SK-N-SH (cell line): ENCODE measurements around the gene CALML4. TPM values are rescaled to one million over a fixed set of nuclear protein-coding genes. Genes with fewer than 3 reads are reported as not detected.

Source experiments
- CTCF ChIA-PET: fragments of 300-600, 350-600 bp; formaldehyde crosslinking; extraction: SDS; loops from one replicate; lab custom pipeline; 2021; lab: Yijun Ruan, JAX
- POLR2A ChIA-PET: fragments of 350-600 bp; sonication (Branson Sonifier 250); formaldehyde crosslinking; extraction: SDS; loops from one replicate; lab custom pipeline; 2020; ENCODE audit warnings: antibody characterized with exemption, inconsistent platforms; lab: Yijun Ruan, JAX
- DNase-seq: peaks from one replicate; pipeline ENCODE4 v3.0.0; 2012
- H2AFZ ChIP-seq: fragments of 200-600 bp; sonication (generic); 2 replicates; pipeline ENCODE4 v1.8.1; 2016; ENCODE audit warnings: antibody characterized with exemption, mild to moderate bottlenecking, low read depth
- H3F3A ChIP-seq: fragments of 200-600 bp; sonication (generic); replicated peaks from 2 replicates; pipeline ENCODE3; 2016; ENCODE audit warnings: antibody characterized with exemption, mild to moderate bottlenecking; ENCODE audit not compliant: insufficient read depth
- H3K27ac ChIP-seq, 2 experiments: fragments of 200-500 bp in 1 of 2; fragments of 200-600 bp in 1 of 2; sonication (Bioruptor generic) in 1 of 2; sonication (generic), shearing (Covaris generic) in 1 of 2; 2 replicates each; pipeline versions ENCODE4 v1.5.1 to v1.6.1; 2014 to 2016; ENCODE audit warnings: low read depth in 2 of 2, inconsistent platforms in 1 of 2, low read length in 1 of 2, mild to moderate bottlenecking in 1 of 2, mixed read lengths in 1 of 2
- H3K27me3 ChIP-seq: fragments of 200-600 bp; sonication (generic), shearing (Covaris generic); 2 replicates; pipeline ENCODE4 v1.6.1; 2016; ENCODE audit warnings: mixed run types; ENCODE audit not compliant: insufficient read depth
- H3K36me3 ChIP-seq, 2 experiments: fragments of 200-500 bp in 1 of 2; fragments of 200-600 bp in 1 of 2; sonication (Bioruptor generic) in 1 of 2; sonication (generic) in 1 of 2; replicated peaks in 1 of 2; 2 replicates each; pipeline versions ENCODE3 to v1.5.1; 2014 to 2016; ENCODE audit warnings: low read length in 1 of 2, mild to moderate bottlenecking in 1 of 2; ENCODE audit not compliant: insufficient read depth in 2 of 2, control insufficient read depth in 1 of 2
- H3K4me1 ChIP-seq, 2 experiments: fragments of 200-500 bp in 1 of 2; fragments of 200-600 bp in 1 of 2; sonication (Bioruptor generic) in 1 of 2; sonication (generic), shearing (Covaris generic) in 1 of 2; 2 replicates each; pipeline versions ENCODE4 v1.5.1 to v1.6.1; 2014 to 2016; ENCODE audit warnings: low read depth in 1 of 2, low read length in 1 of 2, mixed run types in 1 of 2; ENCODE audit not compliant: insufficient read depth in 2 of 2, control insufficient read depth in 1 of 2
- H3K4me2 ChIP-seq: fragments of 200-600 bp; sonication (generic), shearing (Covaris generic); 2 replicates; pipeline ENCODE4 v1.6.1; 2017; ENCODE audit warnings: mixed run types
- H3K4me3 ChIP-seq, 2 experiments: fragments of 200-500 bp in 1 of 2; fragments of 200-600 bp in 1 of 2; sonication (Bioruptor generic) in 1 of 2; sonication (generic), shearing (Covaris generic) in 1 of 2; 2 replicates each; pipeline versions ENCODE4 v1.5.1 to v1.8.1; 2014 to 2016; ENCODE audit warnings: low read depth in 2 of 2, inconsistent platforms in 1 of 2, low read length in 1 of 2, mild to moderate bottlenecking in 1 of 2, mixed read lengths in 1 of 2, moderate library complexity in 1 of 2
- H3K79me2 ChIP-seq: fragments of 200-600 bp; sonication (generic); 2 replicates; pipeline ENCODE4 v1.8.1; 2017; ENCODE audit warnings: mild to moderate bottlenecking; ENCODE audit not compliant: insufficient read depth
- H3K9ac ChIP-seq: fragments of 200-600 bp; sonication (generic); 2 replicates; pipeline ENCODE4 v1.6.1; 2017; ENCODE audit warnings: mixed run types
- H3K9me2 ChIP-seq: fragments of 200-600 bp; sonication (generic); 2 replicates; pipeline ENCODE4 v1.6.1; 2017; ENCODE audit warnings: mixed run types
- H3K9me3 ChIP-seq: fragments of 200-600 bp; sonication (generic); 2 replicates; pipeline ENCODE4 v1.6.1; 2017; ENCODE audit warnings: mixed run types, mild to moderate bottlenecking, moderate library complexity
- H4K20me1 ChIP-seq: fragments of 200-600 bp; sonication (generic); 2 replicates; pipeline ENCODE4 v1.6.1; 2017; ENCODE audit warnings: mild to moderate bottlenecking, mixed run types; ENCODE audit not compliant: insufficient read depth
- CHD2 ChIP-seq: fragments of 150-350 bp; IDR thresholded peaks from 2 replicates; pipeline ENCODE4 v1.6.1; 2018; ENCODE audit warnings: low read length; ENCODE audit not compliant: partially characterized antibody
- EP300 ChIP-seq, 2 experiments: IDR thresholded peaks; 2 replicates each; pipeline versions ENCODE4 v1.4.0 to v1.6.1; 2012; ENCODE audit warnings: borderline replicate concordance in 1 of 2, low read depth in 1 of 2, low read length in 1 of 2
- EZH2phosphoT487 ChIP-seq: fragments of 200-600 bp; sonication (generic); IDR thresholded peaks from 2 replicates; pipeline ENCODE4 v1.6.1; 2017; ENCODE audit warnings: low read depth, mixed run types, mild to moderate bottlenecking, antibody characterized with exemption, moderate library complexity, borderline replicate concordance
- FOSL2 ChIP-seq: IDR thresholded peaks from 2 replicates; pipeline ENCODE4 v1.4.0; 2012; ENCODE audit warnings: low read depth, mild to moderate bottlenecking, moderate library complexity, borderline replicate concordance
- FOXM1 ChIP-seq: IDR thresholded peaks from 2 replicates; pipeline ENCODE4 v1.4.0; 2012; ENCODE audit warnings: low read depth, mild to moderate bottlenecking
- MEF2A ChIP-seq: IDR thresholded peaks from 2 replicates; pipeline ENCODE4 v1.4.0; 2012; ENCODE audit warnings: low read depth, borderline replicate concordance
- MXI1 ChIP-seq: IDR thresholded peaks from 2 replicates; pipeline ENCODE4 v1.6.1; 2012; ENCODE audit warnings: mild to moderate bottlenecking, low read depth, low read length, improper control_type of control experiment
- POLR2AphosphoS5 ChIP-seq: IDR thresholded peaks from 2 replicates; pipeline ENCODE4 v1.6.1; 2012; ENCODE audit warnings: low read depth, low read length
- RAD21 ChIP-seq: IDR thresholded peaks from 2 replicates; pipeline ENCODE4 v1.6.1; 2012; ENCODE audit warnings: mild to moderate bottlenecking, low read length
- RFX5 ChIP-seq: IDR thresholded peaks from 2 replicates; pipeline ENCODE4 v1.6.1; 2012; ENCODE audit warnings: mild to moderate bottlenecking, improper control_type of control experiment, low read length
- RXRA ChIP-seq: IDR thresholded peaks from 2 replicates; pipeline ENCODE4 v1.4.0; 2012; ENCODE audit warnings: low read depth, mild to moderate bottlenecking, borderline replicate concordance
- TAF1 ChIP-seq: IDR thresholded peaks from 2 replicates; pipeline ENCODE4 v1.6.1; 2012; ENCODE audit warnings: low read depth, mild to moderate bottlenecking, low read length, moderate library complexity, borderline replicate concordance
- TEAD4 ChIP-seq: IDR thresholded peaks from 2 replicates; pipeline ENCODE4 v1.4.0; 2012; ENCODE audit warnings: mild to moderate bottlenecking, borderline replicate concordance; ENCODE audit not compliant: insufficient read depth
- YY1 ChIP-seq: IDR thresholded peaks from 2 replicates; pipeline ENCODE4 v1.4.0; 2012; ENCODE audit warnings: low read depth, mild to moderate bottlenecking
- ZBTB33 ChIP-seq: IDR thresholded peaks from 2 replicates; pipeline ENCODE4 v1.4.0; 2012; ENCODE audit warnings: low read depth, borderline replicate concordance
- WGBS: methylation state at CpG from one replicate; pipeline ENCODE4 v1.1.6; 2017; ENCODE audit warnings: low lambda C conversion rate; 5-methylcytosine and 5-hydroxymethylcytosine counted together
- polyA plus RNA-seq, 3 experiments: library from polyadenylated mRNA; depleted of rRNA; stranded (reverse); fragments of >200 nt; gene quantifications; 2 replicates each; pipeline ENCODE4 v1.2.3, GENCODE V29; 2012
- TF ChIP-seq, protein P1 (sequence below): IDR thresholded peaks from 2 replicates; pipeline ENCODE4 v1.4.0; 2012; ENCODE audit warnings: low read depth
- TF ChIP-seq, protein P2 (sequence below): fragments of 150-350 bp; IDR thresholded peaks from 2 replicates; pipeline ENCODE4 v1.6.1; 2017; ENCODE audit warnings: antibody characterized with exemption, low read length, low read depth, borderline replicate concordance
- TF ChIP-seq, protein P3 (sequence below): fragments of 200-600 bp; sonication (generic); IDR thresholded peaks from 2 replicates; pipeline ENCODE4 v1.6.1; 2017; ENCODE audit warnings: antibody characterized with exemption, mild to moderate bottlenecking, moderate library complexity
- TF ChIP-seq, protein P4 (sequence below): IDR thresholded peaks from 2 replicates; pipeline ENCODE4; 2012

CALML4 gene
- polyA plus RNA-seq, 1 of the 3 experiments (the other 2 are of a cell fraction), result 3.1 TPM

- Histone ChIP-seq H3K36me3 (peaks cover 16 to 23% of the 10 kb centered on the region in 2 experiments), H3K9me3 (no peaks in the 10 kb centered on the region), H2AFZ (no peak overlapping the region), H3K27ac (no peak overlapping the region), H3K4me2 (no peak overlapping the region), H3F3A (no peaks in the 10 kb centered on the region), H4K20me1 (no peaks in the 10 kb centered on the region), H3K4me1 (no peaks in the 10 kb centered on the region), H3K27me3 (no peaks in the 10 kb centered on the region), H3K9ac (no peak overlapping the region), H3K79me2 (no peaks in the 10 kb centered on the region; the same call in 1 of the 2 replicates), H3K9me2 (no peaks in the 10 kb centered on the region), H3K4me3 (no peak overlapping the region)
- CTCF ChIA-PET, result interaction anchor here (0.7 to 1.0 kb wide), 2 partner anchors 62 to 304 kb away, joined by 3 to 4 read pairs; no protein-coding TSS in a partner anchor
- TF ChIP-seq EP300 (IDR thresholded peaks at IDR 0.05; ENCODE audit: borderline replicate concordance in 1 of 2, low read depth in 1 of 2, low read length in 1 of 2) (no peak), YY1 (no peak), TEAD4 (no peak), RAD21 (no peak), MEF2A (no peak), FOSL2 (no peak), EZH2phosphoT487 (no peak), RXRA (no peak), ZBTB33 (no peak), MXI1 (no peak), RFX5 (no peak), TAF1 (no peak), FOXM1 (no peak), CHD2 (no peak), POLR2AphosphoS5 (no peak)
- TF ChIP-seq, protein P1, sequence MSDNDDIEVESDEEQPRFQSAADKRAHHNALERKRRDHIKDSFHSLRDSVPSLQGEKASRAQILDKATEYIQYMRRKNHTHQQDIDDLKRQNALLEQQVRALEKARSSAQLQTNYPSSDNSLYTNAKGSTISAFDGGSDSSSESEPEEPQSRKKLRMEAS, result no peak
- TF ChIP-seq, protein P2, sequence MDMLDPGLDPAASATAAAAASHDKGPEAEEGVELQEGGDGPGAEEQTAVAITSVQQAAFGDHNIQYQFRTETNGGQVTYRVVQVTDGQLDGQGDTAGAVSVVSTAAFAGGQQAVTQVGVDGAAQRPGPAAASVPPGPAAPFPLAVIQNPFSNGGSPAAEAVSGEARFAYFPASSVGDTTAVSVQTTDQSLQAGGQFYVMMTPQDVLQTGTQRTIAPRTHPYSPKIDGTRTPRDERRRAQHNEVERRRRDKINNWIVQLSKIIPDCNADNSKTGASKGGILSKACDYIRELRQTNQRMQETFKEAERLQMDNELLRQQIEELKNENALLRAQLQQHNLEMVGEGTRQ, result no peak
- TF ChIP-seq, protein P3, sequence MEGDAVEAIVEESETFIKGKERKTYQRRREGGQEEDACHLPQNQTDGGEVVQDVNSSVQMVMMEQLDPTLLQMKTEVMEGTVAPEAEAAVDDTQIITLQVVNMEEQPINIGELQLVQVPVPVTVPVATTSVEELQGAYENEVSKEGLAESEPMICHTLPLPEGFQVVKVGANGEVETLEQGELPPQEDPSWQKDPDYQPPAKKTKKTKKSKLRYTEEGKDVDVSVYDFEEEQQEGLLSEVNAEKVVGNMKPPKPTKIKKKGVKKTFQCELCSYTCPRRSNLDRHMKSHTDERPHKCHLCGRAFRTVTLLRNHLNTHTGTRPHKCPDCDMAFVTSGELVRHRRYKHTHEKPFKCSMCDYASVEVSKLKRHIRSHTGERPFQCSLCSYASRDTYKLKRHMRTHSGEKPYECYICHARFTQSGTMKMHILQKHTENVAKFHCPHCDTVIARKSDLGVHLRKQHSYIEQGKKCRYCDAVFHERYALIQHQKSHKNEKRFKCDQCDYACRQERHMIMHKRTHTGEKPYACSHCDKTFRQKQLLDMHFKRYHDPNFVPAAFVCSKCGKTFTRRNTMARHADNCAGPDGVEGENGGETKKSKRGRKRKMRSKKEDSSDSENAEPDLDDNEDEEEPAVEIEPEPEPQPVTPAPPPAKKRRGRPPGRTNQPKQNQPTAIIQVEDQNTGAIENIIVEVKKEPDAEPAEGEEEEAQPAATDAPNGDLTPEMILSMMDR, result no peak
- TF ChIP-seq, protein P4, sequence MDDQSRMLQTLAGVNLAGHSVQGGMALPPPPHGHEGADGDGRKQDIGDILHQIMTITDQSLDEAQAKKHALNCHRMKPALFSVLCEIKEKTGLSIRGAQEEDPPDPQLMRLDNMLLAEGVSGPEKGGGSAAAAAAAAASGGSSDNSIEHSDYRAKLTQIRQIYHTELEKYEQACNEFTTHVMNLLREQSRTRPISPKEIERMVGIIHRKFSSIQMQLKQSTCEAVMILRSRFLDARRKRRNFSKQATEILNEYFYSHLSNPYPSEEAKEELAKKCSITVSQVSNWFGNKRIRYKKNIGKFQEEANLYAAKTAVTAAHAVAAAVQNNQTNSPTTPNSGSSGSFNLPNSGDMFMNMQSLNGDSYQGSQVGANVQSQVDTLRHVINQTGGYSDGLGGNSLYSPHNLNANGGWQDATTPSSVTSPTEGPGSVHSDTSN, result no peak
- no peak for DNase-seq
- WGBS, result 83% methylated on average over 4 of the region's 4 CpGs
- POLR2A ChIA-PET, result no interaction called here
Measured at GRCh38 chr15:68166847-68167246, 38.3 kb downstream of the CALML4 start.
